DMS79 (cell line): ENCODE data around the gene PRCD.

ENCODE experiments used
- DNase-seq: peaks from one replicate; lab custom pipeline; 2025; lab: John Stamatoyannopoulos, UW

Gene PRCD

GRCh38 chr17:76540381-76541300, 797 bp downstream of the PRCD start:
- DNase-seq = peak; percentile 66

GRCh38 chr17:76541739-76542454, 2.1 kb downstream of the PRCD start:
- no peak for DNase-seq

- no peak for DNase-seq
Measured at GRCh38 chr17:76542566-76542971, 2.7 kb downstream of the PRCD start.

- DNase-seq = no peak
Measured at GRCh38 chr17:76542984-76543383, 3.1 kb downstream of the PRCD start.

- no peak for DNase-seq
Measured at GRCh38 chr17:76543482-76543825, 3.6 kb downstream of the PRCD start.

- no peak for DNase-seq
Measured at GRCh38 chr17:76543826-76544545, 4.1 kb downstream of the PRCD start.

- DNase-seq = no peak
Measured at GRCh38 chr17:76544546-76545365, 4.9 kb downstream of the PRCD start.

- DNase-seq = no peak
Measured at GRCh38 chr17:76545918-76546555, 6.2 kb downstream of the PRCD start.

- DNase-seq = no peak
Measured at GRCh38 chr17:76546556-76547182, 6.8 kb downstream of the PRCD start.

- DNase-seq = no peak
Measured at GRCh38 chr17:76547183-76547641, 7.4 kb downstream of the PRCD start.

- no peak for DNase-seq
Measured at GRCh38 chr17:76547642-76548202, 7.9 kb downstream of the PRCD start.

GRCh38 chr17:76548378-76549214, 8.8 kb downstream of the PRCD start:
- DNase-seq = no peak

- DNase-seq = no peak
Measured at GRCh38 chr17:76549215-76549518, 9.3 kb downstream of the PRCD start.

- DNase-seq = no peak
Measured at GRCh38 chr17:76549539-76549938, 9.7 kb downstream of the PRCD start.

GRCh38 chr17:76550712-76551615, 11.1 kb downstream of the PRCD start:
- no peak for DNase-seq

- no peak for DNase-seq
Measured at GRCh38 chr17:76551685-76552084, 11.8 kb downstream of the PRCD start.

- no peak for DNase-seq
Measured at GRCh38 chr17:76553178-76553908, 13.5 kb downstream of the PRCD start.

GRCh38 chr17:76554131-76554530, 14.3 kb downstream of the PRCD start:
- no peak for DNase-seq
